HG03108 (cell line): ENCODE data around the gene TNNT2.

Experiments used
- ATAC-seq: cut with Tn5 transposase; IDR thresholded peaks from one replicate; pipeline ENCODE4 v1.9.1; 2021; ENCODE audit warnings: moderate library complexity; ENCODE audit not compliant: unreplicated experiment

Gene TNNT2

GRCh38 chr1:201335901-201336300, 41.6 kb downstream of the TNNT2 start:
- no peak for ATAC-seq

GRCh38 chr1:201335174-201335870, 42.2 kb downstream of the TNNT2 start:
- ATAC-seq = no peak

GRCh38 chr1:201334325-201335173, 42.9 kb downstream of the TNNT2 start:
- no peak for ATAC-seq

GRCh38 chr1:201332616-201333335, 44.7 kb downstream of the TNNT2 start:
- no peak for ATAC-seq

- no peak for ATAC-seq
Measured at GRCh38 chr1:201332021-201332420, 45.5 kb downstream of the TNNT2 start.

- ATAC-seq = no peak
Measured at GRCh38 chr1:201331166-201331565, 46.3 kb downstream of the TNNT2 start.

GRCh38 chr1:201330541-201330940, 46.9 kb downstream of the TNNT2 start:
- ATAC-seq = no peak

GRCh38 chr1:201329801-201330200, 47.7 kb downstream of the TNNT2 start:
- ATAC-seq = no peak

GRCh38 chr1:201329286-201329685, 48.2 kb downstream of the TNNT2 start:
- ATAC-seq = no peak

- no peak for ATAC-seq
Measured at GRCh38 chr1:201328576-201328975, 48.9 kb downstream of the TNNT2 start.

- no peak for ATAC-seq
Measured at GRCh38 chr1:201327687-201328240, 49.7 kb downstream of the TNNT2 start.

- no peak for ATAC-seq
Measured at GRCh38 chr1:201326710-201327109, 50.8 kb downstream of the TNNT2 start.

GRCh38 chr1:201325678-201326060, 51.8 kb downstream of the TNNT2 start:
- ATAC-seq = no peak

- ATAC-seq = no peak
Measured at GRCh38 chr1:201324821-201325677, 52.4 kb downstream of the TNNT2 start.

GRCh38 chr1:201324306-201324705, 53.2 kb downstream of the TNNT2 start:
- no peak for ATAC-seq

GRCh38 chr1:201322653-201323510, 54.6 kb downstream of the TNNT2 start:
- no peak for ATAC-seq

GRCh38 chr1:201321826-201322390, 55.6 kb downstream of the TNNT2 start:
- no peak for ATAC-seq

GRCh38 chr1:201320168-201320788, 57.2 kb downstream of the TNNT2 start:
- ATAC-seq = no peak

GRCh38 chr1:201319631-201320030, 57.8 kb downstream of the TNNT2 start:
- ATAC-seq = no peak
